GM18858 (cell line): ENCODE data around the gene BRD8.

Experiments
- ATAC-seq: cut with Tn5 transposase; IDR thresholded peaks from one replicate; pipeline ENCODE4 v1.9.1; 2021; ENCODE audit not compliant: unreplicated experiment

Gene BRD8

GRCh38 chr5:138102454-138103318, 75.7 kb downstream of the BRD8 start:
- no peak for ATAC-seq

DNA sequence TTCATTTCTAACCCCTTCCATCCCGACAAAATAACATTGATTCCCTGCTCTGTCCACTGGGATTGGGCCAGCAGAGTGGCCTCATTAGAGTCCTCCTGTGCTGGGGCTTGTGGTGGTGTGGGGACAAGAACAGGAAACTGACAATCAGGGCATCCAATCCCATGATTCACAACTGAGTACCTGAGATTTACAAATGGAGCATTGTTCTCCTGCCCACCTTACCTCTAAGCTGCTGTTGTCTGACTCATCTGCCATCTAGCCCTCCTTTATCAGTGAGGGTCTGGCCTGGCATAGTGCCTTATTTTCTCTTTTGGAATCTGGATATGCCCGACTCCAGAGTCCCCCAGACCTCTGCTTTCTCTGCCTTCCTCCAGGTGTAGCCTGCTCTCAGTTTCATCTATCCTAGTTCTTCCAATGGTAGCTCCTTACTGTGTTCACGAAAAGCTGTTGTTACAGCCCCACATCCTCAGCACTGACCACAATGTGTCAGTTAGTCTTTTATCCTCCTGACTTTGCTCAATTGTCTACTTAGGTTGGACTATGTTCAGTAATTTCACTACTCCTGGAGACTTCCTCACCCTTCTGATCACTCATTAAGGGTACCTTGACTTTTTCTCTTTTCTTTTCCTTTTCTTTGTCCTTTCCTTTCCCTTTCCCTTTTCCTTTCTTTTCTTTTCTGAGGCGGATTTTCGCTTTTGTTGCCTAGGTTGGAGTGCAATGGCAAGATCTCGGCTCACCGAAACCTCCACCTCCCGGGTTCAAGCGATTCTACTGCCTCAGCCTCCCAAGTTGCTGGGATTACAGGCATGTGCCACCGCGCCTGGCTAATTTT, 81.2 kb downstream of the BRD8 start:
- no peak for ATAC-seq

- ATAC-seq = no peak
These were observed 82.1 kb downstream of the BRD8 start for GRCh38 chr5:138096363-138096762.

GRCh38 chr5:138095100-138095907, 83.1 kb downstream of the BRD8 start:
- no peak for ATAC-seq

DNA sequence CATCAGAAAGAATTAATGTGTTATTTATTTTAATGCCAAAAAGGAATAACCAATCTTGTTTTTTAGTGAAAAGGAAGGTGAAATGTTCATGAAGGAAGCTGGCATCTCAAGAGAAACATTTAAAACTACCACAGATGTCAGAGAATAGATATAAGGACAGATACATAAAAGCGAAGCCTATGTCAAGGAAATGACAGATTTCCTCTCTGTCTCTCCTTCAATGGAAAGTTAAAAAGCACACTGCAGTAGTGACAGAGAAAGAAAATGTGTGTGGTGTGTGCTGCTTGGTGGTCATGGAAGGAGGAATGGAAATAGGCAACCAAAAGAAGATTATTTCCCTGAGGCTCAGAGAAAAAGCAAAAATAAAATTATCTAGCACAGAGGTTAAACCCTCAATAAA, 85.4 kb downstream of the BRD8 start:
- ATAC-seq = no peak

DNA sequence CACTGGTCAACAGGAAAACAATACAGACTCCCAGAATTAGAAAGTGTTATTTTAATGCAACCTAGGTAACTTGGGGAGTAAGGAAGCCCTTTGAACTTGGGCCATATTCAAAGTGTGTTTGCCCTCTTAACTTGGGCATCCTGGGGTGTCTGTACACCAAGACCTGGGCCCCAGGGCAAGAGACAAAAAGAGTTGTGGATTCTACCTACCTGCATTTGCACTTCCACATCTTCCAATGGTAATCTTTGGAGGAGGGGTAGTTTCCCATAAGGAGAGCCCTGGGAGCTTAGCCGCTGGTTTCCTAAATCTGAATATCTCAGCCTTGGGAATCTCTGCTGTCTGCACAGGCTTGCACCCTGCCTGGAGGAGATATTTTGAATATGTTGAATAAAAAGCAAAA, 86.1 kb downstream of the BRD8 start:
- ATAC-seq = no peak

DNA sequence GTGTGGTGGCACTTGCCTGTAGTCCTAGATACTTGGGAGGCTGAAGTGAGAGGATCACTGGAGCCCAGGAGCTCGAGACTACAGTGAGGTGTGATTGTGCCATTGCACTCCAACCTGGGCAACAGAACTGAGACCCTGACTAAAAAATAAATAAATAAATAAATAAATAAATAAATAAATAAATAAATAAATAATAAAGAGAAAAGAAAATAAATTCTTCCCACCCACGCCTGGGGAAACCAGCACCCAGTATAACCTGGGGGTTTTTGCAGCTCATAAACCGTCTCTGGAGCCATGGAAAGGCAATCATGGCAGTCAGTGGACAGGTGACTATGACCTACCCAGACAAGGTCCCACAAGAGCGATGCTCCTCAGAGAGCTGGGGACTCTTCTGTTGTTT, 86.7 kb downstream of the BRD8 start:
- no peak for ATAC-seq
